ACC112 (cell line): ENCODE data around the gene P4HB.

ENCODE experiments used
- H2AFZ ChIP-seq: fragments of 200-600 bp; sonication (generic); one replicate; pipeline ENCODE4 v1.6.0; 2017; ENCODE audit warnings: antibody characterized with exemption, low read length; ENCODE audit not compliant: unreplicated experiment
- H3K27ac ChIP-seq: fragments of 200-600 bp; sonication (generic); 2 replicates; pipeline ENCODE4 v1.5.1; 2014; ENCODE audit warnings: low read depth, mild to moderate bottlenecking, antibody characterized with exemption, low read length, moderate library complexity
- H3K27me3 ChIP-seq: fragments of 200-600 bp; sonication (generic); 2 replicates; pipeline ENCODE4 v1.6.1; 2014; ENCODE audit warnings: mild to moderate bottlenecking, antibody characterized with exemption, low read length, moderate library complexity, mixed read lengths; ENCODE audit not compliant: insufficient read depth
- H3K36me3 ChIP-seq: fragments of 200-600 bp; sonication (generic); 2 replicates; pipeline ENCODE4 v1.6.1; 2016; ENCODE audit warnings: mild to moderate bottlenecking, antibody characterized with exemption, low read length, moderate library complexity, mixed read lengths; ENCODE audit not compliant: insufficient read depth
- H3K4me1 ChIP-seq: fragments of 200-600 bp; sonication (generic); one replicate; pipeline ENCODE4 v1.6.1; 2016; ENCODE audit warnings: low read length, mixed read lengths; ENCODE audit not compliant: insufficient read depth, unreplicated experiment, control insufficient read depth
- H3K4me3 ChIP-seq: fragments of 200-600 bp; sonication (generic); 2 replicates; pipeline ENCODE4 v1.5.1; 2014; ENCODE audit warnings: mild to moderate bottlenecking, low read depth, low read length
- H3K79me2 ChIP-seq: fragments of 200-600 bp; sonication (generic); one replicate; pipeline ENCODE4 v1.6.0; 2016; ENCODE audit warnings: low read length; ENCODE audit not compliant: control insufficient read depth, unreplicated experiment, insufficient read depth

The P4HB gene

DNA sequence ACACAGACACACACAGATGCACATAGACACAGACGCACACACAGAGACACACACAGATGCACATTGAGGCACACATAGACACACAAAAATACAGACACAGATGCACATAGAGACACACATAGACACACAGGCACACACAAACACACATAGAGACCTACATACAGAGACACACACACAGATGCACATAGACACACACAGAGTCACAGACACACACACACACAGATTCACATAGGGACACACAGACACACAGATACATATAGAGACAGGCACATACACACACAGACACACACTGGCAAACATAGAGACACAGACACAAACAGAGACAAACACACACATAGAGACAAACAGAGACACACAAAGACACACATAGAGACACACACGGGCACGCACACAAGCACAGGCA lies 66.3 kb downstream of the P4HB start:
- Histone ChIP-seq H2AFZ (no peak overlapping the region), H3K4me3 (no peak overlapping the region), H3K27me3 (no peaks in the 10 kb centered on the region)

More for the DNA sequence above, 66.3 kb downstream of the P4HB start:
- Histone ChIP-seq H3K36me3 (no peaks in the 10 kb centered on the region), H3K4me1 (no peaks in the 10 kb centered on the region), H3K79me2 (no peaks in the 10 kb centered on the region), H3K27ac (no peak overlapping the region)
